NOMO-1 treated with DMSO at 0.1 percent for 48 hours (cell line): ENCODE results near the gene CWF19L2.
A peak's percentile ranks its signal among the peaks of the same experiment; 100 is the strongest.
"Not testable (repeated sequence)": the region's sequence is repeated elsewhere in the genome, so short reads cannot be mapped to it uniquely, and the experiment has no call there.

Source experiments
- DNase-seq: peaks from one replicate; lab custom pipeline; 2025; ENCODE audit not compliant: unreplicated experiment; lab: John Stamatoyannopoulos, UW

CWF19L2 gene

DNA sequence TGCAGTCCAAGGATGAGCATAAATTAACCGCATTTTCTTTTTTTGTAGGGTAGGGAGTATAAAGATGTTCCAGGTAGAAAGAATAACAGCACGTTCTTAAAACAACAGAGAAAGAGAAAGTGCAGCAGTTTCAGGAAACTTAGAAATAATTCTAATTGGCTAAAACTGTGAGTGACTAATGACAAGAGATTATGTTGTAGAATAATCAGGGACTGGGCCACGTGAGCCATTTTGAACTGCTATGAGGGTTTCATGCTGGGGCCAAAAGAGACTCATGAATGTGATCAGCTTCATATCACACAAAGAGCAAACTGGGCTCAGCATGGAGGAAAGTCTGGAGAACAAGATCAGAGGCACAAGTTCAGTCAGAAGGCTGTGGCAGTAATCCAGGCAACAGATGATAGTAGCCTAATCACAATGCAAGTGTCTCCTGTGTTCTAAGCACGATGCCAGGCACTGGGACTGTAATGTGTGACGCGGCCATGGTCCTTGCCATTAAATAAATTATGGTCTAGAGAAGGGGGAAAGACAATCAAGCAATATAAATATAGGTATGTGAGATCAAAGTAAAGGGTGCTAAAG lies 17.9 kb downstream of the CWF19L2 start:
- DNase-seq: no peak

DNA sequence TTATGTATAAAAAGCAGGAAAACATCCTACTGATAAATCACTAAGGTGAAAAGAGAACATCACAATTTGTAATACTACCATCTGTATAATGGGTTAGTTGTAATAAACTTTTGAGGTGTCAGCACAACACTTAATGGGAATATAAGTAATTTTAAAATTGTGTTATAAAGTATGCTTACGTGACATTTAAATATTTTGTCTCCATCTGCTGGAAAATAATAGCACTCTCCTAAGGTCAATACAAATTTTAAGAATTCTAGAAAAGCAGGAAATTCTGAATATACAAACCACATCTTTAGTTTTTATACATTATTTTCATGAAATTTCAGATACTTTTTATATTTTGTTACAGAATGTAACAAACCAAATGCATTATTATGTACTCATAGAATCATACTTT lies 19.5 kb downstream of the CWF19L2 start:
- no peak for DNase-seq

DNA sequence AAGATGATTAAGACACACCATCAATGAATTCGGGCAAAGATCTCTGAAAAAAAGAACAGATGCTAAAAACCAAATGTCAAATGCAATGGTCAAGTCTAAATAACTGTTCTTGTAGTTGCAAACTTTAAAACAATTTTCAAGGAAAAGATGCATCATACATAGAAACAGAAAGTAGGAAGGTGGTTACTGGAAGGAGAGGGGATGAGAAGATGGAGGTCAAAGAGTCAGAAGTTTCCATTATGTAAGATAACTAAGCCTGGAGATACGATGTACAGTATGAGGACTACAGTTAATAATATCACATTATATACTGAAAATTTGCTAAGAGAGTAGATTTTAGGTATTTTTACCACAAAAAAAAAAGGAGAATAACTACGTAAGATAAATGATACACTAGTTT lies 27.1 kb downstream of the CWF19L2 start:
- DNase-seq: no peak

DNA sequence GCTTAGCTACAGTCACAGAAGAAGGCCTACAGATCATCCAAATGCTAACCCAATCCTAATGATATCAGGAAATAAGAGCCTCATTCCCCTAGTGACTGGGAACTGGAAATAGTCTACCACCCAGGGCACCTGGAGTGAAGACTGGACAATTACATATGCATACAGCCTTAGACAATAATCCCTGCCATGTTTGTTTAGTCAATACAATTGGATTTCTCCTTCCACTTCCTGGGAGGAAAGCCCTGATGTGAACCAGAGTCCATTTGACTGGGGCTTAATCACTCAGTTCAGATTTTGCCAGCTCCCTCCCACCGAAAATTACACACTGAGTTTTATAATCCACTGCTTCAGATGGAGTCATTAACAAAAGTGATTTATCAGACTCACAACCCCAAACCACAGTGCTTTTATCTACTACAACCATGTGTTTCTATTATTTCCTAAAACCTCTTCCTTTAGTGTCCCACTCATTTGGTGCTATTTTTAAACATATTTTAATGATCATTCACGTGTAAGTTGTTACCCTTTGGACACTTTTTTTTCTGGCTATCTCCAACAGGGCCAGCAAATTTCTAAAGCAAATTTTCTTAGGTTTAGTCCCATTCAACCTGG lies 29.9 kb downstream of the CWF19L2 start:
- no peak for DNase-seq

DNA sequence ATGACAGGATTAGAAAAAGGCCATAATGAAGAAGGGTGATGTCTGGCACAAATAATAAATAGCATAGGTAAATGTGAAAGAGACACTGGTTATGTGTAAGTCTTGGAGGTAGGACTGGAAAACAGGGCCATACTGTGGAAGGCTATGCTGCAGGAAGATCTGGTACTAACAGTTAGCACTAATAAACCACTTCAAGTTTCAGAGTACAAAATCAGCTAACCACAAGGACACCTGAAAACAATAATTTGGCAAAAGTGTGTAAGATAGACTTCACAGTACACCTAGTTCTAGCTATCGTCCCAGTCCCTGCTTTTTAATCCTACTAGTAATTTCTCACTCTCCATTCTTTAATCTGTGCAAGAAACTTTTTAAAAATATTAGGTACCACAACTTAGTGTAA lies 44.3 kb downstream of the CWF19L2 start:
- DNase-seq: no peak

- no peak for DNase-seq
These were observed 48.8 kb downstream of the CWF19L2 start for GRCh38 chr11:107408762-107409211.

DNA sequence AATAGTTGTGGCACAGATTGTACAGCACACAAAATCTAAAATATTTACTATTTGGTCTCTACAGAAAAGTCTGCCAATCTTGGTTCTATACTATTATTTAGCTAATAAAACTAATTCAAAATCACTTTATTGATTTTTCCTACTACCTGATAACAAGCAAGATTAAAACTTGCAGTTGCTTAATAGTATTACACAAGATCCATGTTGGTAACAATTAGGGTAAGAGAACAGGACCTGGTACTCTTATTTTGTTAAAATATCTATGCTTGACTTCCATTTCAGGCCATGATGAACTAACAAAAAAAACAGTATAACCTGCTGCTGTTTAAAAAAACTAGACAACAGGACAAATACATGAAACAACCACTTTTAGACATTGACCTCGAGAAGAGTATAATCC lies 52.4 kb downstream of the CWF19L2 start:
- no peak for DNase-seq

GRCh38 chr11:107401131-107401530 lies 56.5 kb downstream of the CWF19L2 start:
- DNase-seq: not testable (repeated sequence)

DNA sequence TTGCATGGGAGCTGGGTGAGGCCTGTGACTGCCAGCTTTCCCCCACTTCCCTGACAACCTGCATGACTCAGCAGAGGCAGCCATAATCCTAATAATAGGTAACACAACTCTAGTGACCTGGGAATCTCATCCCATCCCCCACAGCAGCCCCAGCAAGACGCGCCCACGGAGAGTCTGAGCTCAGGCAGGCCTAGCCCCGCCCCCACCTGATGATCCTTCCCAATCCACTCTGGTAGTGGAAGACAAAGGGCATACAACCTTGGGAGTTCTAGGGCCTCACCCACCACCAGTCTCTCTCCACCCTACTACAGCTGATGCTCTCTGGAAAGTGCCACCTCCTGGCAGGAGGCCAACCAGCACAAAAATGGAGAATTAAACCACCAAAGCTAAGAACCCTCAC lies 60.3 kb downstream of the CWF19L2 start:
- no peak for DNase-seq

DNA sequence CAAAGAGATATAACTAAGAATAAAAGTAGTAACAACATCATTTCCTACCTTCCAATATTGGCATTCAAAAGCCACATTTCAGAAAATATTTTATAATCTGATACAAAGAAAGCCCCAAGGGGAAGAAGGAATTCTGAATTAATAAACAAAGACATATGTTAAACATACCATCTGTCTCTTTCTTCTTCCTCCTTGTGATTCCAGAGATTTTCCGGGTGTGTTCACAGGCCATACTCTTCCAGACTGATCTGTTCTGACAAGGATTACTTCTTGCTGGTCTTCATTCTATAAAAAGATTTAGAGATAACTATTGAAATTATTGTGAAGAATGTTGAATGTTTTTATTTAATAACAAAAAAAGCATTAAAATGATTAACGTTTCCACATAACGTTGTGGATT lies 65.0 kb downstream of the CWF19L2 start:
- DNase-seq: no peak

- not testable (repeated sequence) for DNase-seq
These were observed 66.9 kb downstream of the CWF19L2 start for GRCh38 chr11:107390701-107391100.

- DNase-seq: no peak
These were observed 70.0 kb downstream of the CWF19L2 start for GRCh38 chr11:107387666-107388065.

- DNase-seq: no peak
These were observed 72.2 kb downstream of the CWF19L2 start for GRCh38 chr11:107385361-107385981.

- DNase-seq: no peak
These were observed 73.3 kb downstream of the CWF19L2 start for GRCh38 chr11:107384144-107384852.

- no peak for DNase-seq
These were observed 85.2 kb downstream of the CWF19L2 start for GRCh38 chr11:107372439-107372838.

DNA sequence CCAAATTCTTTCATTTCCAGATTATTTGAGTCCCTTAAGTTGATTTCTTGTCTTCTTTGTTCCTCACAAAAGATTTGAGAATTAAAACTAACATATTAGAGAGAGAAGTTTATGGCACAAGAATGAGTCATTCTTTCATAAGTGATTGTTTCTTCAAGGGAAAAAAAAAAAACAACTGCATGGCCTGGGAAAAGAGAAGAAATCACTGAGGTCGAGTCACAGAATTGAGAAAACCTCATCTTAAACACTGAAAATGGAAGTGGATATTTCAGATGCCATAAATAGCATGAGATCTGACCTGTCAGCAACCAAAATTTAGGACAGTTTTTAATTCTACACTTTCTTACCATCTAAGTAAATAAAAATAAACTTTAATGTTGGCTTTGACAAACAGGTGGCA lies 87.2 kb downstream of the CWF19L2 start:
- DNase-seq: no peak

GRCh38 chr11:107359701-107360100 lies 97.9 kb downstream of the CWF19L2 start:
- no peak for DNase-seq

DNA sequence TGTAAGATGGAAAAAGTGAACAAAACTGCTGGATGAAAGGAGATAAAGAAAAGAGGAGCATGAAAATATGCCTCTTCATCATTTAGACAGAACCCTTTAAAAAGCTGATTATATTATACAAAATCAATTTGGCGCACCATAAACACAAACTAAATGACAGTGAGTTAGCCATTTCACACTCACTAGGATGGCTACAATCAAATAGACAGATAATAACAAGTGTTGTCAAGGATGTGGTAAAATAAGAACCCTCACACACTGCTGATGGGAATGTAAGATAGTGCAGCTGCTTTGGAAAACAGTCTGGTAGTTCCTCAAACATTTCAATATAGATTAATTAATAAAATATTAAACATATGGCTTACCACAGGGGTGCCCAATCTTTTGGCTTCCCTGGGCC lies 99.7 kb downstream of the CWF19L2 start:
- no peak for DNase-seq

DNA sequence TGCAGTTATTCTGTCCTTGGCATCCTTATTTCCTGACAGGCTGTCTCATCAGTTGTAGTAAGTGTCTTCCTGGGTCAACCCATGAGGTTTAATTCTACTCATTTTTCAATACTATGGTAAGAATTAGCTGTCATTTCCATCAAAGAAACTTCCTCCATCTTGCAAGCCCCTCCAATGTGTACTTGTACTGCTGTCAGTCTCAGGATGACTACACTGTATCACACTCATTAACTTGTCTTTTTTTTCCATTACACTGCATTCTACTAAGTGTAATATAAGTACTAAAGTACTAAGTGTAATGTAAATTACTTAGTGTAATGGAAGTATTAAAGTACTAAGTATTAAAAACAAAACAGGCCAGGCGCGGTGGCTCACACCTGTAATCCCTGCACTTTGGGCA lies 102.8 kb downstream of the CWF19L2 start:
- DNase-seq: no peak

DNA sequence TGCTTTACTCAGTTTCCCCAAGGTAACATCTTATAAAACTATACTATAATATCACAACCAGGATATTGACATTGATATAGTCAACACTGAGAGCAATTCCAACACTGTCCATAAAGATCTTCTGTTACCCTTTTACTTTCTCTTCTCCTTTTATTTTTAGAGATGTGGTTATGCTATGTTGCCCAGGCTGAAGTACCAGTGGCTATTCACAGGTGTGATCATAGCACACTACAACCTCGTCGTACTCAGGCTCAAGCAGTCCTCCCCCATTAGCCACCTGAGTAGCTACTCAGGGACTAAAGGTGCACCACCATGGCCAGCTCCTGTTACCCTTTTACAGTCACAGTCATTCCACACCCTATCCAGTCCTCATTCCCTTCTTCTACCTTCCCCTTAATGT lies 119.7 kb downstream of the CWF19L2 start:
- DNase-seq: no peak

- peak; percentile 29 for DNase-seq
These were observed 125.9 kb downstream of the CWF19L2 start for GRCh38 chr11:107331728-107332127.

- no peak for DNase-seq
These were observed 128.5 kb downstream of the CWF19L2 start for GRCh38 chr11:107329164-107329563.
